SK-N-MC (cell line): ENCODE measurements around the gene ERVMER34-1.

Experiments used
- EZH2 ChIP-seq: fragments of 200-600 bp; sonication (generic); IDR thresholded peaks from one replicate; pipeline ENCODE4 v1.6.1; 2017; ENCODE audit warnings: antibody characterized with exemption
- POLR2AphosphoS5 ChIP-seq: IDR thresholded peaks from 2 replicates; pipeline ENCODE4 v1.6.1; 2012; ENCODE audit warnings: mild to moderate bottlenecking, low read depth, low read length, borderline replicate concordance

DNA sequence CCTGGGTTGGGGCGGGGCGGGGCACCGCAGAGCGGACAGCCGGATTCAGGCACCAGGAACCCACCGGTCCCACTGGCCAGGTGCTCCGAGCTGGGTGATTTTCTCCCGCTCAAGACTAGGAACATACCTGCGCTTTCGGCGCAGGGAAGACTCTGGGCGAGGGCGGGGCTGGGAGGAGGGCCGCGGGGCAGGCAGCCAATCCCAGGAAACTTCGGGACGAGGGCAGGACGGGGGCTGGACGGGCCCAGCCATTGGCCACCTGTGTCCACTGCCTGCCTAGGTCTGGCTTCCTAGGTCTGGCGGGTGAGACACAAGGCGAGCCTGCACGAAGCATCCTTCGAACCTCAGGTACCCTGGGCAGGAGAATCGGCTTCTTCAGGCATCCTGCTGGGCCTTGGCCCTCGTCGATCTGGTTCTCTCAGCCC, 274 bp upstream of the ERVMER34-1 start:
- TF ChIP-seq POLR2AphosphoS5 (no peak), EZH2 (no peak)
